ENCODE measurements around the gene ACOT4.

The ACOT4 gene

GRCh38 chr14:73612339-73613045 lies 20.8 kb downstream of the ACOT4 start, which contains the start of gene ACOT6:
TSS of gene ACOT6 (plus strand) at chr14:73612517. CDS start at chr14:73612572, 55 bp downstream.
- Histone ChIP-seq H3K27ac (ENCODE audit: low read length, poor library complexity, severe bottlenecking) (no peak within 1 kb of the TSS), H3K9ac (ENCODE audit: low read length) (peak within 1 kb of the TSS; percentile 77), H4K8ac (ENCODE audit: low read length) (peak within 1 kb of the TSS; percentile 72), H2BK120ac (ENCODE audit: low read depth, low read length) (no peak within 1 kb of the TSS), H3K27me3 (ENCODE audit: control insufficient read depth in 1 of 2, insufficient read depth in 1 of 2, low read length in 2 of 2) (no peaks in the 10 kb centered on the region), H3K4me2 (ENCODE audit: low read length, poor library complexity, severe bottlenecking) (peak within 1 kb of the TSS; percentile 85), H3K79me1 (replicated peaks; ENCODE audit: low read length, poor library complexity, severe bottlenecking) (no peaks in the 10 kb centered on the region), H3K18ac (ENCODE audit: low read depth in 1 of 2, low read length in 2 of 2) (peak within 1 kb of the TSS; percentile 79 to 92), H3K4ac (ENCODE audit: low read depth in 1 of 2, low read length in 2 of 2) (peak within 1 kb of the TSS in 1 of 2 experiments; percentile 67), H2BK12ac (ENCODE audit: low read length in 2 of 2) (peak within 1 kb of the TSS in 1 of 2 experiments; percentile 83), H3K14ac (ENCODE audit: low read length in 2 of 2) (peak within 1 kb of the TSS in 1 of 2 experiments; percentile 89), H2BK15ac (ENCODE audit: low read depth, poor library complexity, severe bottlenecking) (peak within 1 kb of the TSS; percentile 87), H2AFZ (ENCODE audit: low read depth, low read length) (peak within 1 kb of the TSS; percentile 88), H3K23ac (ENCODE audit: low read length in 2 of 2) (no peak within 1 kb of the TSS), H3K9me3 (ENCODE audit: control insufficient read depth, low read length) (no peaks in the 10 kb centered on the region), H2BK5ac (ENCODE audit: low read depth, low read length, poor library complexity, severe bottlenecking) (no peak within 1 kb of the TSS), H3K4me3 (ENCODE audit: insufficient read depth in 1 of 2, low read depth in 1 of 2, low read length in 2 of 2) (peak within 1 kb of the TSS; percentile 76 to 81), H4K91ac (ENCODE audit: low read length) (peak within 1 kb of the TSS; percentile 45), H3K36me3 (ENCODE audit: control insufficient read depth in 1 of 2, insufficient read depth in 2 of 2, low read depth in 1 of 2, low read length in 2 of 2) (no peaks in the 10 kb centered on the region), H3K4me1 (ENCODE audit: control insufficient read depth, insufficient read depth, low read depth, low read length) (peaks cover 3% of the 10 kb centered on the region), H2AK5ac (ENCODE audit: low read length, severe bottlenecking) (no peak within 1 kb of the TSS)
- DNase-seq: peak; percentile 72
- 1% methylated on average over 84 of the region's 84 CpGs for WGBS

DNA sequence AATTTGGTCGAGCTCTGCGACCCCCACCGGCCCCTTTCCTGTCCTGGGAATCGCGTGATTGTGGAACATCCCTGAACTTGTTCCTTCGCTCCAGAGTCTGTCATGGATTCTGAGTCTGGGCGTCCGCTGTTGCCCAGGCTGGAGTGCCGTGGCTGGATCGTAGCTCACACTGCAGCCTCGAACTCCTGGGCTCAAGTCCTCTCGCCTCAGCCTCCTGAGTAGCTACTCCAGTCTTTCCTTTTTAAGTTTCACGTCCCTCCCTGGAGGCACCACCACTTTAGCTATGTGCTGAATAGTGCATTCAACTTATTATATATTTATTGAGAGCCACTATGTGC lies 21.3 kb downstream of the ACOT4 start:
- H3K14ac ChIP-seq (ENCODE audit: low read length in 2 of 2): no peak overlapping the region
- H3K9ac ChIP-seq (ENCODE audit: low read length): peak overlapping the region; percentile 77
- 15% methylated on average over 12 of the region's 13 CpGs for WGBS
- H3K4me3 ChIP-seq (ENCODE audit: insufficient read depth in 1 of 2, low read depth in 1 of 2, low read length in 2 of 2): peak overlapping the region; percentile 76 to 81
- no peaks in the 10 kb centered on the region for H3K36me3 ChIP-seq (ENCODE audit: control insufficient read depth in 1 of 2, insufficient read depth in 2 of 2, low read depth in 1 of 2, low read length in 2 of 2)
- H4K91ac ChIP-seq (ENCODE audit: low read length): peak overlapping the region; percentile 45
- no peaks in the 10 kb centered on the region for H3K27me3 ChIP-seq (ENCODE audit: control insufficient read depth in 1 of 2, insufficient read depth in 1 of 2, low read length in 2 of 2)
- peak overlapping the region; percentile 88 for H2AFZ ChIP-seq (ENCODE audit: low read depth, low read length)
- peak overlapping the region; percentile 72 for H4K8ac ChIP-seq (ENCODE audit: low read length)
- no peak overlapping the region for H2BK5ac ChIP-seq (ENCODE audit: low read depth, low read length, poor library complexity, severe bottlenecking)
- H2BK120ac ChIP-seq (ENCODE audit: low read depth, low read length): no peak overlapping the region
- H3K27ac ChIP-seq (ENCODE audit: low read length, poor library complexity, severe bottlenecking): no peak overlapping the region
- no peak overlapping the region for H2AK5ac ChIP-seq (ENCODE audit: low read length, severe bottlenecking)
- no peak overlapping the region for H2BK12ac ChIP-seq (ENCODE audit: low read length in 2 of 2)
- H3K18ac ChIP-seq (ENCODE audit: low read depth in 1 of 2, low read length in 2 of 2): peak overlapping the region in 1 of 2 experiments; percentile 66
- no peak overlapping the region for H3K23ac ChIP-seq (ENCODE audit: low read length in 2 of 2)
- no peak overlapping the region for H3K4ac ChIP-seq (ENCODE audit: low read depth in 1 of 2, low read length in 2 of 2)
- H3K4me1 ChIP-seq (ENCODE audit: control insufficient read depth, insufficient read depth, low read depth, low read length): peaks cover 3% of the 10 kb centered on the region
- peak overlapping the region; percentile 46 for H2BK15ac ChIP-seq (ENCODE audit: low read depth, poor library complexity, severe bottlenecking)
- peak overlapping the region; percentile 85 for H3K4me2 ChIP-seq (ENCODE audit: low read length, poor library complexity, severe bottlenecking)
- H3K79me1 ChIP-seq (replicated peaks; ENCODE audit: low read length, poor library complexity, severe bottlenecking): no peaks in the 10 kb centered on the region
- DNase-seq: no peak
- H3K9me3 ChIP-seq (ENCODE audit: control insufficient read depth, low read length): no peaks in the 10 kb centered on the region

GRCh38 chr14:73613419-73613963 lies 21.8 kb downstream of the ACOT4 start:
- H2BK120ac ChIP-seq (ENCODE audit: low read depth, low read length): no peak overlapping the region
- H3K4me2 ChIP-seq (ENCODE audit: low read length, poor library complexity, severe bottlenecking): no peak overlapping the region
- no peak overlapping the region for H2AK5ac ChIP-seq (ENCODE audit: low read length, severe bottlenecking)
- H4K8ac ChIP-seq (ENCODE audit: low read length): no peak overlapping the region
- H3K79me1 ChIP-seq (replicated peaks; ENCODE audit: low read length, poor library complexity, severe bottlenecking): no peaks in the 10 kb centered on the region
- no peaks in the 10 kb centered on the region for H3K9me3 ChIP-seq (ENCODE audit: control insufficient read depth, low read length)
- no peak for DNase-seq
- no peak overlapping the region for H2BK5ac ChIP-seq (ENCODE audit: low read depth, low read length, poor library complexity, severe bottlenecking)
- no peak overlapping the region for H2BK15ac ChIP-seq (ENCODE audit: low read depth, poor library complexity, severe bottlenecking)
- H3K27me3 ChIP-seq (ENCODE audit: control insufficient read depth in 1 of 2, insufficient read depth in 1 of 2, low read length in 2 of 2): no peaks in the 10 kb centered on the region
- H3K23ac ChIP-seq (ENCODE audit: low read length in 2 of 2): no peak overlapping the region
- peaks cover 3% of the 10 kb centered on the region for H3K4me1 ChIP-seq (ENCODE audit: control insufficient read depth, insufficient read depth, low read depth, low read length)
- H3K27ac ChIP-seq (ENCODE audit: low read length, poor library complexity, severe bottlenecking): no peak overlapping the region
- no peak overlapping the region for H3K4me3 ChIP-seq (ENCODE audit: insufficient read depth in 1 of 2, low read depth in 1 of 2, low read length in 2 of 2)
- no peaks in the 10 kb centered on the region for H3K36me3 ChIP-seq (ENCODE audit: control insufficient read depth in 1 of 2, insufficient read depth in 2 of 2, low read depth in 1 of 2, low read length in 2 of 2)
- H3K14ac ChIP-seq (ENCODE audit: low read length in 2 of 2): no peak overlapping the region
- no peak overlapping the region for H2BK12ac ChIP-seq (ENCODE audit: low read length in 2 of 2)
- H2AFZ ChIP-seq (ENCODE audit: low read depth, low read length): no peak overlapping the region
- 100% methylated on average over 1 of the region's 3 CpGs for WGBS
- peak overlapping the region; percentile 77 for H3K9ac ChIP-seq (ENCODE audit: low read length)
- H4K91ac ChIP-seq (ENCODE audit: low read length): no peak overlapping the region
- H3K18ac ChIP-seq (ENCODE audit: low read depth in 1 of 2, low read length in 2 of 2): no peak overlapping the region
- H3K4ac ChIP-seq (ENCODE audit: low read depth in 1 of 2, low read length in 2 of 2): no peak overlapping the region

- no peak overlapping the region for H2BK5ac ChIP-seq (ENCODE audit: low read depth, low read length, poor library complexity, severe bottlenecking)
- no peaks in the 10 kb centered on the region for H3K9me3 ChIP-seq (ENCODE audit: control insufficient read depth, low read length)
- H2AK5ac ChIP-seq (ENCODE audit: low read length, severe bottlenecking): no peak overlapping the region
- H3K14ac ChIP-seq (ENCODE audit: low read length in 2 of 2): no peak overlapping the region
- H2BK120ac ChIP-seq (ENCODE audit: low read depth, low read length): no peak overlapping the region
- no peak overlapping the region for H2AFZ ChIP-seq (ENCODE audit: low read depth, low read length)
- H3K4ac ChIP-seq (ENCODE audit: low read depth in 1 of 2, low read length in 2 of 2): no peak overlapping the region
- DNase-seq: no peak
- no peaks in the 10 kb centered on the region for H3K36me3 ChIP-seq (ENCODE audit: control insufficient read depth in 1 of 2, insufficient read depth in 2 of 2, low read depth in 1 of 2, low read length in 2 of 2)
- no peak overlapping the region for H4K91ac ChIP-seq (ENCODE audit: low read length)
- H3K23ac ChIP-seq (ENCODE audit: low read length in 2 of 2): no peak overlapping the region
- no peak overlapping the region for H3K4me3 ChIP-seq (ENCODE audit: insufficient read depth in 1 of 2, low read depth in 1 of 2, low read length in 2 of 2)
- no peak overlapping the region for H4K8ac ChIP-seq (ENCODE audit: low read length)
- no peak overlapping the region for H2BK12ac ChIP-seq (ENCODE audit: low read length in 2 of 2)
- no peak overlapping the region for H2BK15ac ChIP-seq (ENCODE audit: low read depth, poor library complexity, severe bottlenecking)
- peaks cover 0 to 4% of the 10 kb centered on the region in 2 experiments for H3K27me3 ChIP-seq (ENCODE audit: control insufficient read depth in 1 of 2, insufficient read depth in 1 of 2, low read length in 2 of 2)
- H3K79me1 ChIP-seq (replicated peaks; ENCODE audit: low read length, poor library complexity, severe bottlenecking): no peaks in the 10 kb centered on the region
- no peak overlapping the region for H3K27ac ChIP-seq (ENCODE audit: low read length, poor library complexity, severe bottlenecking)
- no peak overlapping the region for H3K9ac ChIP-seq (ENCODE audit: low read length)
- H3K4me1 ChIP-seq (ENCODE audit: control insufficient read depth, insufficient read depth, low read depth, low read length): peaks cover 4% of the 10 kb centered on the region
- H3K4me2 ChIP-seq (ENCODE audit: low read length, poor library complexity, severe bottlenecking): no peak overlapping the region
- H3K18ac ChIP-seq (ENCODE audit: low read depth in 1 of 2, low read length in 2 of 2): no peak overlapping the region
- WGBS: 66% methylated on average over 4 of the region's 4 CpGs
Measured at GRCh38 chr14:73616831-73617230, 25.2 kb downstream of the ACOT4 start.

Measured in mesenchymal stem cell (in vitro differentiated cells and primary cell).